Measurements from ENCODE around the gene PCK1.
A peak's percentile ranks its signal among the peaks of the same experiment; 100 is the strongest.

The PCK1 gene

GRCh38 chr20:57608516-57608915, 47.6 kb downstream of the PCK1 start:
- no peak for DNase-seq

DNA sequence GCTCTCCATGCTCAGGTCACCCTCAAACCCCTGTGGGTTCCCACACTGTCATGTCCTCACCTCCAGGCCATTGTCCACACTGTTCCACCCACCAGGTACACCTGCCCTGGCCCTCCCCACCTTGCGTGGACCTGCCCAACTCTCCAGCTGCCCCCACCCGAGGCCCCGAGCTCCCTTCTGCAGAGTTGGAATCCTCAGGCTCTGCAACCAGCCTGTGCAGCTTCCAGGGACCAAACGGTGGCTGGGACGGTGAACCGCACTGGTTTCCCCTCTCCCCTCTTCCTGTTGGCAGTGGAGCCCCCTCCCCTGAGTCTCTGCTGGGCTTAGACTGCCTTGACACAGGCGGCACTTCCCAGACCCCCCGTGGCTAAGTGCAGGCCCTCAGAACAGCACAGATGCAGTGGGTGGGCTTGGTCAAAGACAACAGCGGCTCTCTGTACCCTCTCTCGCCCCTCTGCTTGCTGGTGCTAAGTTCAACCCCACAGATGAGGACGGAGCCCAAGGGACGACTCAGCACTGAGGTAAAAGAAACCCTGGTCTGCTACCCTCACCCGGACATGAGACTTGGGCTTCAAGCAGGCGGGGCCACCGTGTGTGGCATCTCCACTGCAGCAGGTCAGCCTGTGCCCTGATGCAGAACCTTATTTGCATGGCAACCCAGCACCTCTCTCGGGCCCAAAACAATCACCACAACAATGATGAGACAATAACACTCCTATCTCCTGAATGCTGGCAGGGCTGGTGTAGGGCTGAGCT, 48.4 kb downstream of the PCK1 start:
- peak; percentile 62 for DNase-seq

DNA sequence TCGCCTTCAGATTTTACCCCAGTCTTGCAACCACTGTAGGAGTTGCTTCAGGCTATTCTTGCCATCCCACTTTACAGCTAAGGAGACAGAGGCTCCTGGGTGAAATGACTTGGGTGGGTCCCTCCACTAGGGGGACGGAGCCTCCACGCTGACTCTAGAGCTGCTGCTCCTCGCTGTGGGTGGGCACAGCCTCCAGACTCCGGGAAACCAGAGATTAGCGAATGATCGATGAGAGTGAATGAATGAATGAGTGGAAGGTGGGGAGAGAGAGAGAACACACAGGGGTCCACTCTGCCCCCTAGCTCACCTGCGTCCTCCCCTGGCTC, 48.9 kb downstream of the PCK1 start:
- no peak for DNase-seq

- DNase-seq, result no peak
Observed at GRCh38 chr20:57610261-57610952, 49.5 kb downstream of the PCK1 start.

- no peak for DNase-seq
Observed at GRCh38 chr20:57611586-57612311, 50.8 kb downstream of the PCK1 start.

- no peak for DNase-seq
Observed at GRCh38 chr20:57612436-57612835, 51.5 kb downstream of the PCK1 start.

GRCh38 chr20:57612916-57613315, 52.0 kb downstream of the PCK1 start:
- DNase-seq, result no peak

DNA sequence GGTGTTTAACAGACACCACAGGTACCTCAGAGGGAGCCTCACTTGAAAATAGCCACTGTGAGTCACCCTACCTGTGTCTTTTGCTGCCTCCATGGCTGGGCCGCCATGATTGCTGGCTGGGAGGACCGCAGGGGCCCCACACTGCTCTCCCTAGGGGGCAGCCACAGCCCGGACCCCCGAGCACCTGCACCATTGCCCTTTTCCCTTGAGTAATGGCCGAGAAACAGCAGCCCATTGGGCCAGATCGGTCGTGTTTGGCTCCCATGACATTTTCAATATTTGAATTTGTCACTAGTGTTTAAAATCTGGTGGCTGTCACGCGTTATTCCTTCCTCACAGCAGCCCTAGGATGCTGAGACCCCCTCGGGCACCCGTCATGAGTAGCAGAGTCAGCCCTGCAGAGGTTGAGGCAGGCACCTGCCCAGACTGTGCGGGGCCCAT, 52.6 kb downstream of the PCK1 start:
- no peak for DNase-seq

GRCh38 chr20:57614490-57615444, 53.9 kb downstream of the PCK1 start:
- DNase-seq, result no peak

GRCh38 chr20:57615445-57615811, 54.5 kb downstream of the PCK1 start:
- no peak for DNase-seq

- no peak for DNase-seq
Observed at GRCh38 chr20:57616143-57616951, 55.4 kb downstream of the PCK1 start.

DNA sequence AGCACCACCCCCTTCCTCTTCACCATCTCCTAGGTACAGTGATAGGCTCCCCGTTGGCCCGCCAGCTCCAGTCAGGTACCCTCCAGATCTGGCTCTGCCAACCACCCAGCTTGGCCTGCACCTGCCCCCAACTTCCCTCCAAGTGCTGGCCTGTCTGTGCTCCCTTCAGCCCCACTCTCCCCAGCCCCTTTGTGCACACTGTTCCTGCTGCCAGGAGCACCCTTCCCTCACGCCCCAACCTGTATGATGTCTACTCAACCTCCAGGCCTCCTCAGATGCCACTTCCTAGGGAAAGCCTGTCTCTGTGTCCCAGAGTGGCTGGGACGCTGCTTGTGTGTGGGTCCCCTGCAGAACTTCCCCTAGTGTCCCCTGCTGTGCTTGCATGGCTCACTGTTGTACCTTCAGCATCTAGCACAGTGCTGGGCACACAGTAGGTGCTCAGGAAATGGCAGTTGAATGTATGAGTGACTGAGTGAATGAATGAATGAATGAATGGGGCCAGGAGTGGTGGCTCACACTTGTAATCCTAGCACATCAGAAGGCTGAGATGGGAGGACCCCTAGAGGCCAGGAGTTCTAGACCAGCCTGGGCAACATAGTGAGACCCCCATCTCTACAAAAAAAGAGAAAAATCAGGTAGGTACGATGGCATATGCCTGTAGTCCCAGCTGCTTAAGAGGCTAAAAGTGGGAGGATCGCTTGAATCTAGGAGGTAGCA, 56.3 kb downstream of the PCK1 start:
- DNase-seq, result no peak

Data from NCI-H526 treated with DMSO at 0.1 percent for 48 hours (cell line).